Vagina (tissue), 2 donors: Measurements from ENCODE around the gene ERGIC1.

ENCODE experiments used
- CTCF ChIP-seq, 3 experiments: fragments of 450-650 bp in 2 of 3; fragments of 200-600 bp in 1 of 3; sonication (generic) in 1 of 3; IDR thresholded peaks; one replicate each; pipeline ENCODE4 v1.5.1; 2017 to 2019; ENCODE audit warnings: antibody characterized with exemption in 3 of 3, mild to moderate bottlenecking in 2 of 3, moderate library complexity in 2 of 3
- POLR2A ChIP-seq, 2 donors: fragments of 450-650 bp; IDR thresholded peaks; one replicate each; pipeline ENCODE4 v1.6.1; 2017; ENCODE audit warnings: antibody characterized with exemption in 2 of 2, mild to moderate bottlenecking in 2 of 2, moderate library complexity in 2 of 2

GRCh38 chr5:172823840-172824362 lies 10.2 kb upstream of the ERGIC1 start:
- TF ChIP-seq CTCF (IDR thresholded peaks at IDR 0.05), result no peak
- TF ChIP-seq POLR2A (IDR thresholded peaks at IDR 0.05), result no peak
